ENCODE data around the gene LRMDA.

DNA sequence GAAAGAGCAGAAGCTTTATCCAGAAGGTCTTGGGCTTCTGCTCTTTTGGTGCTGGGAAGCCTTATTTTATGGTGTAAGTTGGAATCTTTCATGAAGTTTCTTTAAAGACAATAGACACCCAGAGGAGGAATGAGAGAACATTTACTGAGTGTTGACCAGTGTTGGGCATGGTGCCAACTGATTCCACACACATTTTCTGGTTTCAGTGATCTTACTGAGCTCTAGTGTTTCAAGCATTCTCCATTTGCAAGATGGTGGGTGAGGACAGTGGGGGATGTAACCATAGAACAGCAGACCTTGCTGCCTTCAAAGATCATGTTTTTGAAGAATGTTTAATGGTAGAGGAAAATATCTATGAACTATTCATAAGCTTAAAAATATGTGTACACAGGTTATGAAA lies 114.6 kb downstream of the LRMDA start:
- TF ChIP-seq, protein P1, sequence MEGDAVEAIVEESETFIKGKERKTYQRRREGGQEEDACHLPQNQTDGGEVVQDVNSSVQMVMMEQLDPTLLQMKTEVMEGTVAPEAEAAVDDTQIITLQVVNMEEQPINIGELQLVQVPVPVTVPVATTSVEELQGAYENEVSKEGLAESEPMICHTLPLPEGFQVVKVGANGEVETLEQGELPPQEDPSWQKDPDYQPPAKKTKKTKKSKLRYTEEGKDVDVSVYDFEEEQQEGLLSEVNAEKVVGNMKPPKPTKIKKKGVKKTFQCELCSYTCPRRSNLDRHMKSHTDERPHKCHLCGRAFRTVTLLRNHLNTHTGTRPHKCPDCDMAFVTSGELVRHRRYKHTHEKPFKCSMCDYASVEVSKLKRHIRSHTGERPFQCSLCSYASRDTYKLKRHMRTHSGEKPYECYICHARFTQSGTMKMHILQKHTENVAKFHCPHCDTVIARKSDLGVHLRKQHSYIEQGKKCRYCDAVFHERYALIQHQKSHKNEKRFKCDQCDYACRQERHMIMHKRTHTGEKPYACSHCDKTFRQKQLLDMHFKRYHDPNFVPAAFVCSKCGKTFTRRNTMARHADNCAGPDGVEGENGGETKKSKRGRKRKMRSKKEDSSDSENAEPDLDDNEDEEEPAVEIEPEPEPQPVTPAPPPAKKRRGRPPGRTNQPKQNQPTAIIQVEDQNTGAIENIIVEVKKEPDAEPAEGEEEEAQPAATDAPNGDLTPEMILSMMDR (optimal IDR thresholded peaks at IDR 0.05 in 1 of 3, IDR thresholded peaks at IDR 0.05 in 1 of 3, conservative IDR thresholded peaks at IDR 0.05 in 1 of 3; ENCODE audit: extremely low read depth in 1 of 3, insufficient read depth in 2 of 3, low read length in 3 of 3), result no peak
- no peak for TF ChIP-seq EZH2 (IDR thresholded peaks at IDR 0.05; ENCODE audit: low read length)

All from keratinocyte (primary cell).